ENCODE measurements around the gene ZNF77. TPM values are rescaled to one million over a fixed set of nuclear protein-coding genes. Genes with fewer than 3 reads are reported as not detected.

Gene ZNF77
- total and polyA plus RNA-seq, 10 of the 15 experiments (the other 5 are each of a cell fraction or from before 2014, with no cell fraction given): 1.9 to 4.7 (median 3.0) TPM

- TF ChIP-seq CTCF (IDR thresholded peaks at IDR 0.05 in 2 of 3, conservative IDR thresholded peaks at IDR 0.05 in 1 of 3; ENCODE audit: control insufficient read depth in 2 of 3, extremely low read depth in 1 of 3, insufficient read depth in 1 of 3, low read depth in 3 of 3, low read length in 3 of 3) (0 out of 6 replicates have a peak, but pooled peaks of 1 of the 3 experiments have one; percentile 0), MLLT1 (IDR thresholded peaks at IDR 0.05) (peak; percentile 59; the same call in 1 of the 2 replicates), IKZF2 (IDR thresholded peaks at IDR 0.05) (no peak), CHD2 (IDR thresholded peaks at IDR 0.05; ENCODE audit: borderline replicate concordance, low read depth, low read length) (no peak), KAT2A (conservative IDR thresholded peaks at IDR 0.05; ENCODE audit: control insufficient read depth, low read depth, low read length) (no peak)
Measured at GRCh38 chr19:2977746-2978138, 33.0 kb upstream of the ZNF77 start (continued).

GRCh38 chr19:2977001-2977745 lies 32.4 kb upstream of the ZNF77 start, which contains the start of gene TLE6:
TLE6 (plus strand) TSS chr19:2977564; CDS start chr19:2978234, 670 bp downstream.
- Histone ChIP-seq H3K27ac (ENCODE audit: control insufficient read depth, insufficient read depth) (peak within 1 kb of the TSS; percentile 58), H3K27me3 (replicated peaks in 1 of 2; ENCODE audit: control insufficient read depth in 2 of 2, insufficient read depth in 2 of 2, low read length in 1 of 2) (no peaks in the 10 kb centered on the region), H2AFZ (ENCODE audit: control insufficient read depth, low read depth, low read length) (peak within 1 kb of the TSS; percentile 94), H3K4me1 (ENCODE audit: control insufficient read depth, insufficient read depth, low read length) (peaks cover 11% of the 10 kb centered on the region), H3K4me3 (peak within 1 kb of the TSS; percentile 90), H3K79me2 (ENCODE audit: control insufficient read depth, insufficient read depth, low read length) (no peaks in the 10 kb centered on the region), H4K20me1 (ENCODE audit: control insufficient read depth, insufficient read depth) (no peaks in the 10 kb centered on the region), H3K9ac (ENCODE audit: control insufficient read depth, insufficient read depth, low read length) (peak within 1 kb of the TSS; percentile 69), H3K9me3 (replicated peaks; ENCODE audit: control insufficient read depth, insufficient read depth, low read length) (no peaks in the 10 kb centered on the region), H3K4me2 (ENCODE audit: control insufficient read depth, insufficient read depth) (peak within 1 kb of the TSS; percentile 100), H3K36me3 (ENCODE audit: control insufficient read depth in 2 of 2, insufficient read depth in 2 of 2, low read length in 1 of 2) (no peaks in the 10 kb centered on the region)
- CTCF ChIA-PET: interaction anchor here (1.0 to 2.1 kb wide), 3 partner anchors 27 to 496 kb away, joined by 3 to 8 read pairs (median 4); no protein-coding TSS in a partner anchor
- RAD21 ChIA-PET (ENCODE audit: unreplicated experiment): interaction anchor here (0.7 to 2.4 kb wide), 3 partner anchors 27 to 1084 kb away, joined by 3 to 12 read pairs (median 8); no protein-coding TSS in a partner anchor
- ATAC-seq (peak; percentile 99), DNase-seq (ENCODE audit: low read depth, low spot score) (peak; percentile 87), FAIRE-seq (peak; percentile 77)
- in situ Hi-C loops (cut with MboI) (no loop called here), intact Hi-C loops (cut with micrococcal nuclease; ENCODE audit: unreplicated experiment) (no loop called here)
- BruUV-seq (replicated peaks): no TSS peak
- POLR2A ChIA-PET: interaction anchor here (0.8 to 1.3 kb wide), 5 partner anchors 18 to 86 kb away, joined by 3 to 7 read pairs (median 4); no protein-coding TSS in a partner anchor
- 1% methylated on average over 34 of the region's 51 CpGs for WGBS (ENCODE audit: insufficient coverage, insufficient replicate concordance, low lambda C conversion rate, missing lambda C conversion rate)
- SMC1A ChIA-PET (ENCODE audit: uncharacterized antibody, unreplicated experiment): interaction anchor here (0.8 to 1.6 kb wide), 6 partner anchors 19 to 204 kb away, joined by 3 to 5 read pairs (median 4); no protein-coding TSS in a partner anchor
- peak in 1 of 2 experiments; percentile 20; a peak in 1 of 3 replicates for TF ChIP-seq EGR1 (IDR thresholded peaks at IDR 0.05; ENCODE audit: borderline replicate concordance in 1 of 2, low read depth in 2 of 2, low read length in 2 of 2)
- no peak for TF ChIP-seq HDAC6 (IDR thresholded peaks at IDR 0.05; ENCODE audit: unreplicated experiment)
- 0 out of 6 replicates have a peak, but pooled peaks of 1 of the 3 experiments have one; percentile 1 for TF ChIP-seq CTCF (IDR thresholded peaks at IDR 0.05 in 2 of 3, conservative IDR thresholded peaks at IDR 0.05 in 1 of 3; ENCODE audit: control insufficient read depth in 2 of 3, extremely low read depth in 1 of 3, insufficient read depth in 1 of 3, low read depth in 3 of 3, low read length in 3 of 3)
- no peak for TF ChIP-seq E2F4 (IDR thresholded peaks at IDR 0.05; ENCODE audit: low read depth, low read length)
- TF ChIP-seq HDGF (IDR thresholded peaks at IDR 0.05): peak; percentile 66; the same call in 1 of the 2 replicates

Measured in GM12878 (cell line).